A549 (cell line): Measurements from ENCODE around the gene PLEKHH1. TPM values are rescaled to one million over a fixed set of nuclear protein-coding genes. Genes with fewer than 3 reads are reported as not detected.

ENCODE experiments used
- ATAC-seq, 2 experiments: fragments of 200-7000 bp in 1 of 2; fragments of >200 bp in 1 of 2; cut with Nextera tagmentation in 1 of 2; cut with Tn5 transposase in 1 of 2; 3 replicates each; pipeline versions ENCODE4 v1.8.0 to v1.9.1; 2018 to 2020; ENCODE audit warnings: mild to moderate bottlenecking in 1 of 2, moderate library complexity in 1 of 2
- CTCF ChIA-PET: fragments of 300-600 bp; sonication (Branson Sonifier 250); formaldehyde crosslinking; extraction: SDS; loops from one replicate; lab custom pipeline; 2021; ENCODE audit warnings: antibody characterized with exemption, inconsistent platforms; lab: Yijun Ruan, JAX
- POLR2A ChIA-PET: fragments of 350-600 bp; formaldehyde crosslinking; extraction: SDS; loops from one replicate; lab custom pipeline; 2021; ENCODE audit warnings: antibody characterized with exemption, inconsistent platforms; lab: Yijun Ruan, JAX
- DNase-seq, 2 experiments: peaks; one replicate each; pipeline versions ENCODE4 v3.0.0 to v3.0.0-alpha.2; 2011 to 2016; ENCODE audit warnings: low read depth in 1 of 2, low spot score in 1 of 2
- FAIRE-seq: peaks from 2 replicates; lab custom pipeline; 2011; peaks lifted over from hg19 to GRCh38; lab: Jason Lieb, UNC
- H3K27ac ChIP-seq, 2 experiments: fragments of >200 bp; sonication (Bioruptor Twin); formaldehyde crosslinking; 3 replicates each; pipeline ENCODE4 v1.5.1; 2016 to 2017
- H3K4me1 ChIP-seq: fragments of >200 bp; sonication (Bioruptor Twin); formaldehyde crosslinking; 3 replicates; pipeline ENCODE4 v1.6.1; 2016
- H3K4me2 ChIP-seq: fragments of >200 bp; sonication (Bioruptor Twin); formaldehyde crosslinking; 3 replicates; pipeline ENCODE4 v1.6.1; 2016
- H3K4me3 ChIP-seq: fragments of >200 bp; sonication (Bioruptor Twin); formaldehyde crosslinking; 3 replicates; pipeline ENCODE4 v1.5.1; 2016
- H3K9me3 ChIP-seq: fragments of >200 bp; sonication (Bioruptor Twin); formaldehyde crosslinking; 3 replicates; pipeline ENCODE4 v1.6.1; 2016
- CBX2 ChIP-seq: fragments of 200-600 bp; sonication (generic); IDR thresholded peaks from 2 replicates; pipeline ENCODE4 v1.6.1; 2016; ENCODE audit warnings: low read depth, mild to moderate bottlenecking, borderline replicate concordance
- CHD4 ChIP-seq: fragments of 200-600 bp; sonication (generic); IDR thresholded peaks from 2 replicates; pipeline ENCODE4 v1.6.1; 2016; ENCODE audit warnings: antibody characterized with exemption, mild to moderate bottlenecking, borderline replicate concordance
- EHF ChIP-seq: fragments of 250-450 bp; sonication (Bioruptor Pico); IDR thresholded peaks from 2 replicates; pipeline ENCODE4 v1.5.0; 2020; ENCODE audit warnings: mild to moderate bottlenecking
- EHMT2 ChIP-seq: fragments of 200-600 bp; sonication (generic); IDR thresholded peaks from 2 replicates; pipeline ENCODE4 v1.6.1; 2016; ENCODE audit warnings: antibody characterized with exemption, low read depth, mild to moderate bottlenecking, moderate library complexity
- ESRRA ChIP-seq: fragments of 150-350 bp; IDR thresholded peaks from 2 replicates; pipeline ENCODE4 v1.6.1; 2014; ENCODE audit warnings: mild to moderate bottlenecking, low read length, borderline replicate concordance
- FOSB ChIP-seq: fragments of 250-450 bp; sonication (Bioruptor Pico); IDR thresholded peaks from 2 replicates; pipeline ENCODE4 v1.5.0; 2020; ENCODE audit warnings: mild to moderate bottlenecking, moderate library complexity
- FOSL2 ChIP-seq, 2 experiments: fragments of 450-650 bp in 1 of 2; fragments of >200 bp in 1 of 2; sonication (Bioruptor Twin) in 1 of 2; formaldehyde crosslinking; IDR thresholded peaks; 2 replicates each; pipeline versions ENCODE4 v1.5.0 to v1.6.1; 2016 to 2020; ENCODE audit warnings: mild to moderate bottlenecking in 1 of 2, moderate library complexity in 1 of 2
- HEYL ChIP-seq: fragments of 250-450 bp; sonication (Bioruptor Pico); IDR thresholded peaks from 2 replicates; pipeline ENCODE4 v1.8.0; 2021; ENCODE audit warnings: mild to moderate bottlenecking, moderate library complexity
- HOXA7 ChIP-seq: fragments of 250-450 bp; sonication (Bioruptor Pico); IDR thresholded peaks from 2 replicates; pipeline ENCODE4 v1.5.0; 2020; ENCODE audit warnings: mild to moderate bottlenecking, moderate library complexity
- JUNB ChIP-seq: fragments of >200 bp; sonication (Bioruptor Twin); formaldehyde crosslinking; IDR thresholded peaks from 2 replicates; pipeline ENCODE4 v1.6.1; 2016
- MAFK ChIP-seq: fragments of 450-650 bp; IDR thresholded peaks from 2 replicates; pipeline ENCODE4 v1.6.1; 2014; ENCODE audit not compliant: partially characterized antibody
- NPAS2 ChIP-seq: fragments of 250-450 bp; sonication (Bioruptor Pico); IDR thresholded peaks from 2 replicates; pipeline ENCODE4 v1.8.0; 2022; ENCODE audit warnings: mild to moderate bottlenecking, moderate library complexity, borderline replicate concordance
- NR3C1 ChIP-seq: fragments of >200 bp; sonication (Bioruptor Twin); formaldehyde crosslinking; IDR thresholded peaks from 3 replicates; pipeline ENCODE4 v1.6.1; 2017
- POLR2A ChIP-seq: IDR thresholded peaks from 2 replicates; pipeline ENCODE4 v1.6.1; 2012; ENCODE audit warnings: mild to moderate bottlenecking, low read length
- POLR2AphosphoS2 ChIP-seq: conservative IDR thresholded peaks from 2 replicates; pipeline ENCODE4 v1.6.1; 2012; ENCODE audit warnings: low read length, improper control_type of control experiment, inconsistent platforms
- RARB ChIP-seq: fragments of 250-450 bp; sonication (Bioruptor Pico); IDR thresholded peaks from 2 replicates; pipeline ENCODE4 v1.8.0; 2021; ENCODE audit warnings: mild to moderate bottlenecking, moderate library complexity
- RCOR1 ChIP-seq: fragments of 150-350 bp; IDR thresholded peaks from 2 replicates; pipeline ENCODE4 v1.6.1; 2014; ENCODE audit warnings: antibody characterized with exemption, low read length, low read depth
- RFX5 ChIP-seq: fragments of 450-650 bp; IDR thresholded peaks from 2 replicates; pipeline ENCODE4 v1.7.1; 2014; ENCODE audit warnings: antibody characterized with exemption, mild to moderate bottlenecking, moderate library complexity
- TFCP2L1 ChIP-seq: fragments of 250-450 bp; sonication (Bioruptor Pico); IDR thresholded peaks from 2 replicates; pipeline ENCODE4 v1.5.0; 2021; ENCODE audit warnings: mild to moderate bottlenecking
- TP53 ChIP-seq: fragments of 250-450 bp; sonication (Bioruptor Pico); IDR thresholded peaks from 2 replicates; pipeline ENCODE4 v1.5.0; 2021; ENCODE audit warnings: mild to moderate bottlenecking, moderate library complexity
- ZC3H11A ChIP-seq: fragments of 450-650 bp; IDR thresholded peaks from 2 replicates; pipeline ENCODE4 v1.6.1; 2014; ENCODE audit warnings: antibody characterized with exemption, mild to moderate bottlenecking
- ZFP36 ChIP-seq: fragments of 450-650 bp; IDR thresholded peaks from 2 replicates; pipeline ENCODE4 v1.6.1; 2014; ENCODE audit warnings: borderline replicate concordance; ENCODE audit not compliant: partially characterized antibody
- ZNF302 ChIP-seq: fragments of 250-450 bp; sonication (Bioruptor Pico); IDR thresholded peaks from 2 replicates; pipeline ENCODE4 v1.9.0; 2021; ENCODE audit warnings: inconsistent platforms, mild to moderate bottlenecking, moderate library complexity
- ZSCAN20 ChIP-seq: fragments of 250-450 bp; sonication (Bioruptor Pico); IDR thresholded peaks from 2 replicates; pipeline ENCODE4 v1.8.0; 2022; ENCODE audit warnings: mild to moderate bottlenecking, moderate library complexity
- WGBS: methylation state at CpG from one replicate; pipeline ENCODE4 v1.1.6; 2017; ENCODE audit errors: missing lambda C conversion rate; 5-methylcytosine and 5-hydroxymethylcytosine counted together
- polyA plus RNA-seq, 4 experiments: library from polyadenylated mRNA; depleted of rRNA in 3 of 4; stranded (reverse); fragments of >200 nt; fragmentation: RNase III in 1 of 4; extraction: RNeasy Plus Mini Kit Qiagen cat#74134 plus additional on column Dnase treatment in 1 of 4; gene quantifications; 2 replicates in 3 of 4; 3 replicates in 1 of 4; pipeline ENCODE4 v1.2.3, GENCODE V29; 2011 to 2017
- TF ChIP-seq, protein P1 (sequence below): IDR thresholded peaks from 2 replicates; pipeline ENCODE4 v1.6.1; 2012
- TF ChIP-seq, protein P2 (sequence below): fragments of 150-350 bp; IDR thresholded peaks from 2 replicates; pipeline ENCODE4 v1.6.1; 2014; ENCODE audit warnings: low read depth, mild to moderate bottlenecking, low read length
- TF ChIP-seq, protein P3 (sequence below): fragments of 250-450 bp; sonication (Bioruptor Pico); IDR thresholded peaks from 2 replicates; pipeline ENCODE4 v1.5.0; 2020; ENCODE audit warnings: low read depth, mild to moderate bottlenecking, moderate library complexity
- TF ChIP-seq, protein P4 (sequence below): fragments of >200 bp; sonication (Bioruptor Twin); formaldehyde crosslinking; IDR thresholded peaks from 2 replicates; pipeline ENCODE4 v1.6.1; 2016
- TF ChIP-seq, protein P5 (sequence below): fragments of >200 bp; sonication (Bioruptor Twin); formaldehyde crosslinking; IDR thresholded peaks from 3 replicates; pipeline ENCODE4 v1.6.1; 2016

PLEKHH1 gene
- polyA plus RNA-seq, 2 of the 4 experiments (the other 2 are of a cell fraction), result 3.5 to 5.1 TPM

DNA sequence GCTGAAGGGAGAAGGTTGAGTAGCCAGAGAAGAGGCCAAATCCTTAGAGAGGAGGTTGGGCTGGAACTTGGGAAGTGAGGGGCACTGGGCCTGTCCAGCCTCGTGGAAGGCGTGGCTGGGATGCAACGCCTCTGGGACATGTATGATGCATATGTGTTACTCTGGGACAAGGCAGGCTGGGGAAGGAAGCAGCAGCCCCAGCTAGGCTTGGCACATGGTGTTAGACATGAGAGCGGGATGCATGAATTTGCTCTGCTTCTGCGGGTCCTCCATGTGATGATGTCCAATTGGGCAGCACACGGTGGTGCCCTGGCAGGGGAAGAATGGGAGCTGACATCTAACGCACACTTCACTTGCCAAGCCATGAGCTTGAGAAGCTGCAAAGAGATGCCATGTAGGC lies 21.3 kb downstream of the PLEKHH1 start:
- DNase-seq (no peak), FAIRE-seq (no peak), ATAC-seq (no peak)
- Histone ChIP-seq H3K4me3 (no peak overlapping the region), H3K4me1 (peaks cover 9% of the 10 kb centered on the region; the same call in 1 of the 3 replicates), H3K4me2 (no peak overlapping the region), H3K27ac (no peak overlapping the region), H3K9me3 (no peaks in the 10 kb centered on the region)
- TF ChIP-seq ESRRA (no peak), EHF (no peak), NPAS2 (CRISPR knock-in tag) (no peak), FOSL2 (IDR thresholded peaks at IDR 0.05) (no peak), FOSL2 (CRISPR knock-in tag; IDR thresholded peaks at IDR 0.05) (no peak), TFCP2L1 (CRISPR knock-in tag) (no peak), RFX5 (no peak), ZNF302 (CRISPR knock-in tag) (no peak), POLR2A (no peak), ZC3H11A (no peak), MAFK (no peak), CBX2 (no peak), HEYL (no peak)
- TF ChIP-seq, protein P1, sequence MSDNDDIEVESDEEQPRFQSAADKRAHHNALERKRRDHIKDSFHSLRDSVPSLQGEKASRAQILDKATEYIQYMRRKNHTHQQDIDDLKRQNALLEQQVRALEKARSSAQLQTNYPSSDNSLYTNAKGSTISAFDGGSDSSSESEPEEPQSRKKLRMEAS, result no peak
- TF ChIP-seq, protein P2, sequence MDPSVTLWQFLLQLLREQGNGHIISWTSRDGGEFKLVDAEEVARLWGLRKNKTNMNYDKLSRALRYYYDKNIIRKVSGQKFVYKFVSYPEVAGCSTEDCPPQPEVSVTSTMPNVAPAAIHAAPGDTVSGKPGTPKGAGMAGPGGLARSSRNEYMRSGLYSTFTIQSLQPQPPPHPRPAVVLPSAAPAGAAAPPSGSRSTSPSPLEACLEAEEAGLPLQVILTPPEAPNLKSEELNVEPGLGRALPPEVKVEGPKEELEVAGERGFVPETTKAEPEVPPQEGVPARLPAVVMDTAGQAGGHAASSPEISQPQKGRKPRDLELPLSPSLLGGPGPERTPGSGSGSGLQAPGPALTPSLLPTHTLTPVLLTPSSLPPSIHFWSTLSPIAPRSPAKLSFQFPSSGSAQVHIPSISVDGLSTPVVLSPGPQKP, result no peak
- ChIA-PET CTCF (interaction anchor here (0.8 to 11.5 kb wide), 5 partner anchors 17 to 73 kb away, joined by 3 to 97 read pairs (median 15); no protein-coding TSS in a partner anchor), POLR2A (no interaction called here)
- 81% methylated on average over 7 of the region's 7 CpGs for WGBS

DNA sequence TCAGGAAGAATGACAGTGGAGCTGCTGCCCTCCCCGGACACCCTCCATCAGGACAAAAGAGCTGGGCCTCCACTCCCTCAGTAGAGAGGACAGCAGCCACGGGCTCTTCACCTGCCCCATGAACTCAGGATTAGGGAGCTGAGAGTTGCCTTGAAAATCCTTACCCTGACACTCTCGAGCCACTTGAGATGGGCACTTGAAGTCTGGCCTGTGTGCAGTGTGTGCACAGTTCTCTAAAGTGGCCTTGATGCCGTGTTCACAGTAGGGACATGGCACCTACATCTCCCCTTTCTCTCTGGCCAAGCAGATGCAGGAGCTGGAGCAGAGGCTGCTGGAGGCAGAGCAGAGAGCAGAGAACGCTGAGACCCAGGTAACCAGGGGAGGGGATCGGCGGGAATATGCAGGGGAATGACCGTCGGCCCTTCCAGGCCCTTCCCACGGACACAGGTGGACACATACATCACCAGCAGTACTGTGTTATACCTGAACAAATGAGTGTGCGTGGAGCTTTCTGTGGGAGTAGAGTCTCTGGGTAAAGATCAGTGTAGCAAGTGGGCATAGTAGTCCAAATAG lies 22.5 kb downstream of the PLEKHH1 start:
- no peak for TF ChIP-seq ZSCAN20 (CRISPR knock-in tag)
- no peak for TF ChIP-seq FOSB (CRISPR knock-in tag)
- TF ChIP-seq RARB (CRISPR knock-in tag), result no peak
- TF ChIP-seq EHMT2, result no peak
- TF ChIP-seq MAFK, result no peak
- TF ChIP-seq RCOR1, result no peak
- TF ChIP-seq CHD4, result no peak
- TF ChIP-seq ZFP36, result no peak
- TF ChIP-seq, protein P3, sequence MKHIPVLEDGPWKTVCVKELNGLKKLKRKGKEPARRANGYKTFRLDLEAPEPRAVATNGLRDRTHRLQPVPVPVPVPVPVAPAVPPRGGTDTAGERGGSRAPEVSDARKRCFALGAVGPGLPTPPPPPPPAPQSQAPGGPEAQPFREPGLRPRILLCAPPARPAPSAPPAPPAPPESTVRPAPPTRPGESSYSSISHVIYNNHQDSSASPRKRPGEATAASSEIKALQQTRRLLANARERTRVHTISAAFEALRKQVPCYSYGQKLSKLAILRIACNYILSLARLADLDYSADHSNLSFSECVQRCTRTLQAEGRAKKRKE, result no peak
- TF ChIP-seq, protein P4, sequence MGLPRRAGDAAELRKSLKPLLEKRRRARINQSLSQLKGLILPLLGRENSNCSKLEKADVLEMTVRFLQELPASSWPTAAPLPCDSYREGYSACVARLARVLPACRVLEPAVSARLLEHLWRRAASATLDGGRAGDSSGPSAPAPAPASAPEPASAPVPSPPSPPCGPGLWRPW, result no peak
- TF ChIP-seq CBX2, result no peak
- no peak for TF ChIP-seq JUNB
- no peak for TF ChIP-seq TP53 (CRISPR knock-in tag)
- TF ChIP-seq NR3C1, result no peak
- no peak for TF ChIP-seq NPAS2 (CRISPR knock-in tag)
- no peak for TF ChIP-seq POLR2AphosphoS2
- TF ChIP-seq HOXA7 (CRISPR knock-in tag), result no peak
- TF ChIP-seq, protein P5, sequence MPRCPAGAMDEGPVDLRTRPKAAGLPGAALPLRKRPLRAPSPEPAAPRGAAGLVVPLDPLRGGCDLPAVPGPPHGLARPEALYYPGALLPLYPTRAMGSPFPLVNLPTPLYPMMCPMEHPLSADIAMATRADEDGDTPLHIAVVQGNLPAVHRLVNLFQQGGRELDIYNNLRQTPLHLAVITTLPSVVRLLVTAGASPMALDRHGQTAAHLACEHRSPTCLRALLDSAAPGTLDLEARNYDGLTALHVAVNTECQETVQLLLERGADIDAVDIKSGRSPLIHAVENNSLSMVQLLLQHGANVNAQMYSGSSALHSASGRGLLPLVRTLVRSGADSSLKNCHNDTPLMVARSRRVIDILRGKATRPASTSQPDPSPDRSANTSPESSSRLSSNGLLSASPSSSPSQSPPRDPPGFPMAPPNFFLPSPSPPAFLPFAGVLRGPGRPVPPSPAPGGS, result no peak
- TF ChIP-seq POLR2A, result no peak
- 71% methylated on average over 11 of the region's 11 CpGs for WGBS
- Histone ChIP-seq H3K27ac (no peak overlapping the region), H3K4me3 (no peak overlapping the region), H3K4me2 (no peak overlapping the region), H3K4me1 (peaks cover 9% of the 10 kb centered on the region; the same call in 1 of the 3 replicates), H3K9me3 (no peaks in the 10 kb centered on the region)
- CTCF ChIA-PET, result interaction anchor here (0.6 to 31.9 kb wide), 7 partner anchors 16 to 132 kb away, joined by 3 to 517 read pairs (median 15); no protein-coding TSS in a partner anchor
- FAIRE-seq, result no peak
- POLR2A ChIA-PET, result no interaction called here
- ATAC-seq, result no peak
- no peak for DNase-seq
